MM.1S (cell line): ENCODE measurements around the gene RSRC1.

Source experiments
- CTCF ChIP-seq: fragments of 300-600 bp; sonication (generic); IDR thresholded peaks from 2 replicates; pipeline ENCODE4 v1.5.1; 2016; ENCODE audit warnings: antibody characterized with exemption, low read length, mixed read lengths
- EZH2 ChIP-seq: fragments of 300-600 bp; sonication (generic); optimal IDR thresholded peaks from 2 replicates; pipeline ENCODE3; 2017; ENCODE audit warnings: low read depth, mild to moderate bottlenecking, antibody characterized with exemption, low read length, mixed read lengths
- EZH2phosphoT487 ChIP-seq: fragments of 300-600 bp; sonication (generic); IDR thresholded peaks from 2 replicates; pipeline ENCODE4 v1.6.1; 2018; ENCODE audit warnings: antibody characterized with exemption, low read length

GRCh38 chr3:158531334-158531733 lies 421.4 kb downstream of the RSRC1 start:
- TF ChIP-seq CTCF (no peak), EZH2 (no peak), EZH2phosphoT487 (no peak)
